HepG2 (cell line): Measurements from ENCODE around the gene BBC3. TPM values are rescaled to one million over a fixed set of nuclear protein-coding genes. Genes with fewer than 3 reads are reported as not detected.

ENCODE experiments used
- ATF3 ChIP-seq: sonication (generic); formaldehyde crosslinking; IDR thresholded peaks from 2 replicates; pipeline ENCODE4 v1.4.0; 2020; ENCODE audit warnings: missing genetic modification reagents
- ATF7 ChIP-seq, 2 experiments: fragments of 450-650 bp in 1 of 2; sonication (generic) in 1 of 2; formaldehyde crosslinking in 1 of 2; IDR thresholded peaks; 2 replicates each; pipeline versions ENCODE4 v1.4.0 to v1.6.1; 2016 to 2020; ENCODE audit warnings: antibody characterized with exemption in 1 of 2, mild to moderate bottlenecking in 1 of 2, missing genetic modification reagents in 1 of 2
- CCDC6 ChIP-seq: sonication (generic); formaldehyde crosslinking; IDR thresholded peaks from 2 replicates; pipeline ENCODE4 v1.8.1; 2022; ENCODE audit warnings: mild to moderate bottlenecking, missing genetic modification reagents, moderate library complexity
- CEBPB ChIP-seq: IDR thresholded peaks from 2 replicates; pipeline ENCODE4 v1.6.1; 2011; ENCODE audit warnings: low read depth, low read length, improper control_type of control experiment, borderline replicate concordance
- DPF2 ChIP-seq: sonication (generic); formaldehyde crosslinking; IDR thresholded peaks from 2 replicates; pipeline ENCODE4 v1.4.0; 2020; ENCODE audit warnings: mild to moderate bottlenecking, low read depth, missing genetic modification reagents, borderline replicate concordance
- E2F5 ChIP-seq: sonication (generic); formaldehyde crosslinking; conservative IDR thresholded peaks from 2 replicates; pipeline ENCODE4 v1.4.0; 2020; ENCODE audit warnings: missing genetic modification reagents
- HNRNPH1 ChIP-seq: fragments of 200-400 bp; formaldehyde crosslinking; optimal IDR thresholded peaks from 2 replicates; pipeline ENCODE3; 2017; ENCODE audit warnings: mild to moderate bottlenecking, low read depth, low read length
- KDM2A ChIP-seq: sonication (generic); formaldehyde crosslinking; IDR thresholded peaks from 2 replicates; pipeline ENCODE4 v1.4.0; 2020; ENCODE audit warnings: low read depth, missing genetic modification reagents, borderline replicate concordance
- MED1 ChIP-seq: sonication (generic); formaldehyde crosslinking; IDR thresholded peaks from 2 replicates; pipeline ENCODE4 v1.4.0; 2020; ENCODE audit warnings: missing genetic modification reagents
- MIER3 ChIP-seq: IDR thresholded peaks from 2 replicates; pipeline ENCODE4 v1.6.1; 2016; ENCODE audit warnings: missing compliant biosample characterization, borderline replicate concordance
- MTA3 ChIP-seq: sonication (generic); formaldehyde crosslinking; IDR thresholded peaks from 2 replicates; pipeline ENCODE4 v1.4.0; 2020; ENCODE audit warnings: missing genetic modification reagents
- NFYB ChIP-seq: sonication (generic); formaldehyde crosslinking; IDR thresholded peaks from 2 replicates; pipeline ENCODE4 v1.4.0; 2020; ENCODE audit warnings: missing genetic modification reagents
- PHF20 ChIP-seq: sonication (generic); formaldehyde crosslinking; IDR thresholded peaks from 2 replicates; pipeline ENCODE4 v1.5.0; 2020; ENCODE audit warnings: mild to moderate bottlenecking, missing genetic modification reagents
- SPEN ChIP-seq: sonication (generic); formaldehyde crosslinking; IDR thresholded peaks from 2 replicates; pipeline ENCODE4 v1.5.1; 2020; ENCODE audit warnings: low read depth, mild to moderate bottlenecking, missing genetic modification reagents
- SYNCRIP ChIP-seq: fragments of 200-400 bp; formaldehyde crosslinking; IDR thresholded peaks from 2 replicates; pipeline ENCODE4 v1.6.1; 2018; ENCODE audit warnings: mild to moderate bottlenecking, low read depth, low read length; ENCODE audit not compliant: insufficient read depth
- ZBTB43 ChIP-seq: sonication (generic); formaldehyde crosslinking; conservative IDR thresholded peaks from 2 replicates; pipeline ENCODE4 v1.4.0; 2020; ENCODE audit warnings: missing genetic modification reagents
- ZNF10 ChIP-seq: sonication (generic); formaldehyde crosslinking; IDR thresholded peaks from 2 replicates; pipeline ENCODE4 v1.4.0; 2020; ENCODE audit warnings: mild to moderate bottlenecking, low read depth, missing genetic modification reagents, borderline replicate concordance
- ZNF143 ChIP-seq: sonication (generic); formaldehyde crosslinking; IDR thresholded peaks from 2 replicates; pipeline ENCODE4 v1.4.0; 2020; ENCODE audit warnings: missing genetic modification reagents
- ZNF207 ChIP-seq: fragments of 450-650 bp; IDR thresholded peaks from 2 replicates; pipeline ENCODE4 v1.6.1; 2016; ENCODE audit warnings: antibody characterized with exemption, borderline replicate concordance
- ZNF3 ChIP-seq: IDR thresholded peaks from 2 replicates; pipeline ENCODE4 v1.7.0; 2017; ENCODE audit warnings: inconsistent platforms
- ZNF331 ChIP-seq: sonication (generic); formaldehyde crosslinking; IDR thresholded peaks from 2 replicates; pipeline ENCODE4 v1.4.0; 2020; ENCODE audit warnings: missing genetic modification reagents
- ZNF354B ChIP-seq: sonication (generic); formaldehyde crosslinking; IDR thresholded peaks from 2 replicates; pipeline ENCODE4 v1.8.0; 2022; ENCODE audit warnings: mild to moderate bottlenecking, missing genetic modification reagents
- ZNF605 ChIP-seq: sonication (generic); formaldehyde crosslinking; IDR thresholded peaks from 2 replicates; pipeline ENCODE4 v1.8.0; 2022; ENCODE audit warnings: mild to moderate bottlenecking, missing genetic modification reagents
- ZNF781 ChIP-seq: sonication (generic); formaldehyde crosslinking; IDR thresholded peaks from 2 replicates; pipeline ENCODE4 v1.5.1; 2020; ENCODE audit warnings: borderline replicate concordance, mild to moderate bottlenecking, missing genetic modification reagents; ENCODE audit errors: not compliant biosample characterization
- ZNF816 ChIP-seq: sonication (generic); formaldehyde crosslinking; IDR thresholded peaks from 2 replicates; pipeline ENCODE4 v1.8.0; 2022; ENCODE audit warnings: missing genetic modification reagents, mild to moderate bottlenecking, borderline replicate concordance
- ZXDC ChIP-seq: sonication (generic); formaldehyde crosslinking; IDR thresholded peaks from 2 replicates; pipeline ENCODE4 v1.5.0; 2020; ENCODE audit warnings: mild to moderate bottlenecking, missing genetic modification reagents
- polyA plus RNA-seq, 8 experiments: library from polyadenylated mRNA; depleted of rRNA in 3 of 8; stranded (reverse) in 7 of 8; unstranded in 1 of 8; fragments of >200 nt; fragmentation: Illumina TruSeq in 4 of 8; extraction: Trizol in 4 of 8; gene quantifications; 2 replicates each; pipeline versions ENCODE4 v1.2.1 to v1.2.3, GENCODE V29; 2011 to 2016; ENCODE audit warnings: low read depth in 4 of 8, missing spikeins in 1 of 8, mixed read lengths in 1 of 8; ENCODE audit not compliant: insufficient read depth in 1 of 8
- total RNA-seq, 5 experiments: library from RNA; depleted of rRNA; stranded (reverse); fragments of >200 nt; fragmentation: Illumina TruSeq; extraction: Trizol; gene quantifications; 2 replicates each; pipeline ENCODE4 v1.2.3, GENCODE V29; 2016; ENCODE audit warnings: low read depth in 1 of 5

The BBC3 gene
- total and polyA plus RNA-seq, 2 of the 13 experiments (the other 11 are each of a cell fraction or from before 2014, with no cell fraction given) = 6.1 to 8.8 TPM

GRCh38 chr19:47243776-47244547, 13.0 kb upstream of the BBC3 start (continued):
- TF ChIP-seq ZNF10 (CRISPR knock-in tag) (0 out of 2 replicates have a peak, but pooled peaks have one; percentile 34), SPEN (CRISPR knock-in tag) (peak; percentile 87; the same call in 1 of the 2 replicates), ATF7 (IDR thresholded peaks at IDR 0.05) (peak; percentile 72), ATF7 (CRISPR knock-in tag; IDR thresholded peaks at IDR 0.05) (peak; percentile 94), ZXDC (CRISPR knock-in tag) (peak; percentile 99), MED1 (CRISPR knock-in tag) (peak; percentile 94), ZNF605 (CRISPR knock-in tag) (peak; percentile 96), CCDC6 (CRISPR knock-in tag) (peak; percentile 93), MIER3 (CRISPR knock-in tag) (peak; percentile 71; the same call in 1 of the 2 replicates), CEBPB (peak; percentile 91), PHF20 (CRISPR knock-in tag) (no peak), ZNF331 (CRISPR knock-in tag) (peak; percentile 84), SYNCRIP (no peak), ATF3 (peak; percentile 98), MTA3 (CRISPR knock-in tag) (no peak), DPF2 (CRISPR knock-in tag) (no peak), ZNF143 (no peak), KDM2A (peak; percentile 89), ZNF207 (no peak), ZBTB43 (CRISPR knock-in tag) (peak; percentile 60; the same call in 1 of the 2 replicates), HNRNPH1 (no peak), NFYB (no peak), ZNF781 (peak; percentile 89), ZNF354B (no peak), ZNF816 (peak; percentile 74; the same call in 1 of the 2 replicates), ZNF3 (peak; percentile 76; the same call in 1 of the 2 replicates), E2F5 (CRISPR knock-in tag) (0 out of 2 replicates have a peak, but pooled peaks have one; percentile 24)
